KMS-11 (cell line): ENCODE results near the gene AKT1S1.
A peak's percentile ranks its signal among the peaks of the same experiment; 100 is the strongest.

ENCODE experiments used
- H2AFZ ChIP-seq: fragments of 200-600 bp; sonication (generic); 2 replicates; pipeline ENCODE4 v1.6.1; 2016; ENCODE audit warnings: antibody characterized with exemption, mixed run types, low read depth
- H3K27ac ChIP-seq: fragments of 200-600 bp; sonication (generic); 2 replicates; pipeline ENCODE4 v1.6.1; 2016; ENCODE audit warnings: mild to moderate bottlenecking, mixed run types
- H3K27me3 ChIP-seq: fragments of 200-600 bp; sonication (generic); 2 replicates; pipeline ENCODE4 v1.6.1; 2017; ENCODE audit warnings: mild to moderate bottlenecking, low read depth, mixed run types, moderate library complexity; ENCODE audit not compliant: insufficient read depth
- H3K36me3 ChIP-seq: fragments of 200-600 bp; sonication (generic); 2 replicates; pipeline ENCODE4 v1.6.1; 2017; ENCODE audit warnings: mild to moderate bottlenecking, mixed run types; ENCODE audit not compliant: insufficient read depth
- H3K4me1 ChIP-seq: fragments of 200-600 bp; sonication (generic); 2 replicates; pipeline ENCODE4 v1.6.1; 2016; ENCODE audit warnings: mild to moderate bottlenecking, low read depth, mixed run types; ENCODE audit not compliant: poor library complexity, severe bottlenecking
- H3K4me2 ChIP-seq: fragments of 200-600 bp; sonication (generic); 2 replicates; pipeline ENCODE4 v1.7.0; 2016; ENCODE audit warnings: mild to moderate bottlenecking, mixed run types
- H3K4me3 ChIP-seq: fragments of 200-600 bp; sonication (generic); IDR thresholded peaks from 2 replicates; pipeline ENCODE4 v1.6.1; 2017; ENCODE audit warnings: low read depth, low read length, mixed read lengths; ENCODE audit not compliant: insufficient read depth
- H3K79me2 ChIP-seq: fragments of 200-600 bp; sonication (generic); 2 replicates; pipeline ENCODE4 v1.6.1; 2016; ENCODE audit warnings: low read depth, mixed run types; ENCODE audit not compliant: insufficient read depth
- H3K9ac ChIP-seq: fragments of 200-600 bp; sonication (generic); 2 replicates; pipeline ENCODE4 v1.6.1; 2016; ENCODE audit warnings: mild to moderate bottlenecking, mixed run types
- H4K20me1 ChIP-seq: fragments of 200-600 bp; sonication (generic); 2 replicates; pipeline ENCODE4 v1.6.1; 2016; ENCODE audit warnings: mild to moderate bottlenecking, mixed run types; ENCODE audit not compliant: insufficient read depth
- CTCF ChIP-seq: fragments of 200-600 bp; sonication (generic); conservative IDR thresholded peaks from 2 replicates; pipeline ENCODE4 v1.6.1; 2017; ENCODE audit warnings: low read depth, mild to moderate bottlenecking, antibody characterized with exemption, low read length, moderate library complexity, mixed read lengths

Gene AKT1S1

GRCh38 chr19:49904136-49904535 lies 27.0 kb upstream of the AKT1S1 start:
- H3K4me3 ChIP-seq = no peak overlapping the region
- no peaks in the 10 kb centered on the region; the same call in 1 of the 2 replicates for H3K36me3 ChIP-seq
- H3K4me2 ChIP-seq = no peak overlapping the region
- no peak overlapping the region for H3K27ac ChIP-seq
- H4K20me1 ChIP-seq = no peaks in the 10 kb centered on the region
- H3K27me3 ChIP-seq = no peaks in the 10 kb centered on the region
- H2AFZ ChIP-seq = no peak overlapping the region
- H3K9ac ChIP-seq = no peak overlapping the region
- no peak for TF ChIP-seq CTCF
- H3K4me1 ChIP-seq = peaks cover 48% of the 10 kb centered on the region
- no peaks in the 10 kb centered on the region; the same call in 1 of the 2 replicates for H3K79me2 ChIP-seq

GRCh38 chr19:49896863-49897621 lies 19.9 kb upstream of the AKT1S1 start, which contains the start of gene IL4I1:
Gene IL4I1 (minus strand): TSS chr19:49896887. CDS start chr19:49896160, 727 bp downstream.
- Histone ChIP-seq H4K20me1 (no peaks in the 10 kb centered on the region), H2AFZ (peak within 1 kb of the TSS; percentile 44), H3K4me3 (no peak within 1 kb of the TSS), H3K4me2 (peak within 1 kb of the TSS; percentile 80), H3K79me2 (no peaks in the 10 kb centered on the region), H3K27ac (peak within 1 kb of the TSS; percentile 95), H3K27me3 (no peaks in the 10 kb centered on the region), H3K36me3 (no peaks in the 10 kb centered on the region), H3K4me1 (peaks cover 88% of the 10 kb centered on the region), H3K9ac (peak within 1 kb of the TSS; percentile 65)
- TF ChIP-seq CTCF = no peak

GRCh38 chr19:49895566-49896297 lies 18.6 kb upstream of the AKT1S1 start:
- peak overlapping the region; percentile 80 for H3K4me2 ChIP-seq
- H3K4me1 ChIP-seq = peaks cover 80% of the 10 kb centered on the region
- H3K27me3 ChIP-seq = no peaks in the 10 kb centered on the region
- TF ChIP-seq CTCF = no peak
- H3K9ac ChIP-seq = peak overlapping the region; percentile 29; the same call in 1 of the 2 replicates
- H2AFZ ChIP-seq = no peak overlapping the region; the same call in 1 of the 2 replicates
- H3K36me3 ChIP-seq = no peaks in the 10 kb centered on the region
- no peaks in the 10 kb centered on the region for H3K79me2 ChIP-seq
- H4K20me1 ChIP-seq = no peaks in the 10 kb centered on the region
- H3K4me3 ChIP-seq = no peak overlapping the region
- peak overlapping the region; percentile 95 for H3K27ac ChIP-seq

- no peak for TF ChIP-seq CTCF
- Histone ChIP-seq H3K4me1 (peaks cover 74% of the 10 kb centered on the region), H3K27me3 (no peaks in the 10 kb centered on the region), H3K4me3 (no peak overlapping the region), H3K27ac (peak overlapping the region; percentile 47), H3K79me2 (no peaks in the 10 kb centered on the region), H4K20me1 (no peaks in the 10 kb centered on the region), H3K4me2 (peak overlapping the region; percentile 80), H2AFZ (no peak overlapping the region; the same call in 1 of the 2 replicates), H3K9ac (peak overlapping the region; percentile 29; the same call in 1 of the 2 replicates), H3K36me3 (no peaks in the 10 kb centered on the region)
These were observed 17.9 kb upstream of the AKT1S1 start for GRCh38 chr19:49894879-49895565.
